HEK293 (cell line): Measurements from ENCODE around the gene ANGPTL8.

Experiments used
- KLF7 ChIP-seq: fragments of 450-650 bp; formaldehyde crosslinking; IDR thresholded peaks from 2 replicates; pipeline ENCODE4 v1.5.1; 2016; ENCODE audit warnings: missing biosample characterization, missing genetic modification characterization, borderline replicate concordance
- ZBTB7A ChIP-seq: fragments of 450-650 bp; formaldehyde crosslinking; IDR thresholded peaks from 2 replicates; pipeline ENCODE4 v1.5.1; 2016; ENCODE audit warnings: low read depth, missing biosample characterization, missing genetic modification characterization
- ZFP3 ChIP-seq: fragments of 450-650 bp; formaldehyde crosslinking; IDR thresholded peaks from 2 replicates; pipeline ENCODE4 v1.5.1; 2016; ENCODE audit warnings: low read depth, missing biosample characterization, missing genetic modification characterization
- ZNF202 ChIP-seq: fragments of 450-650 bp; formaldehyde crosslinking; IDR thresholded peaks from 2 replicates; pipeline ENCODE4 v1.5.1; 2016; ENCODE audit warnings: missing biosample characterization, missing genetic modification characterization, borderline replicate concordance
- ZNF514 ChIP-seq: fragments of 450-650 bp; formaldehyde crosslinking; IDR thresholded peaks from 2 replicates; pipeline ENCODE4 v1.5.1; 2016; ENCODE audit warnings: missing biosample characterization, missing genetic modification characterization
- ZNF658 ChIP-seq: fragments of 450-650 bp; formaldehyde crosslinking; IDR thresholded peaks from 2 replicates; pipeline ENCODE4; 2016; ENCODE audit warnings: missing biosample characterization, missing genetic modification characterization
- ZNF768 ChIP-seq: fragments of 450-650 bp; formaldehyde crosslinking; IDR thresholded peaks from 2 replicates; pipeline ENCODE4 v1.5.1; 2018; ENCODE audit warnings: missing biosample characterization, mild to moderate bottlenecking, missing genetic modification characterization
- ZNF776 ChIP-seq: fragments of 450-650 bp; formaldehyde crosslinking; IDR thresholded peaks from 2 replicates; pipeline ENCODE4 v1.5.0; 2017; ENCODE audit warnings: missing biosample characterization, missing genetic modification characterization, borderline replicate concordance
- TF ChIP-seq, protein P1 (sequence below): fragments of 450-650 bp; formaldehyde crosslinking; IDR thresholded peaks from 2 replicates; pipeline ENCODE4 v1.5.1; 2016; ENCODE audit warnings: missing biosample characterization, missing genetic modification characterization

DNA sequence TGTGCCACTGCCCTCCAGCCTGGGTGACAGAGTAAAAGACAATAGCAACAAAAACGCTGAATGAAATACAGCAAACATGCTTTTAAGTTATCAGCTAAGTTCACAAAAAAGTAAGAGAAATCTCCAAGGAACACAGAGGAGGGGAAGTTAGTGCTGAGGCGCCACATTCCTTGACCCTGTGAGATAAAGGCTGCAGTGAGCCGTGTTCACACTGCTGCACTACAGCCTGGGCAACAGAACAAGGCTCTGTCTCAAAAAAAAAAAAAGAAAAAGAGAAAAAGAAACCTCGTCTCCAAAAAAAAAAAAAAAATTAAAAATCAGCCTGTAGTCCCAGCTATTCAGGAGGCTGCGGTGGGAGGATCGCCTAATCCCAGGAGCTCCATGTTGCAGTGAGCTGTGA, 39.3 kb downstream of the ANGPTL8 start:
- no peak for TF ChIP-seq ZNF776 (tag by site-specific recombination)
- TF ChIP-seq ZNF202 (tag by site-specific recombination), result no peak
- TF ChIP-seq, protein P1, sequence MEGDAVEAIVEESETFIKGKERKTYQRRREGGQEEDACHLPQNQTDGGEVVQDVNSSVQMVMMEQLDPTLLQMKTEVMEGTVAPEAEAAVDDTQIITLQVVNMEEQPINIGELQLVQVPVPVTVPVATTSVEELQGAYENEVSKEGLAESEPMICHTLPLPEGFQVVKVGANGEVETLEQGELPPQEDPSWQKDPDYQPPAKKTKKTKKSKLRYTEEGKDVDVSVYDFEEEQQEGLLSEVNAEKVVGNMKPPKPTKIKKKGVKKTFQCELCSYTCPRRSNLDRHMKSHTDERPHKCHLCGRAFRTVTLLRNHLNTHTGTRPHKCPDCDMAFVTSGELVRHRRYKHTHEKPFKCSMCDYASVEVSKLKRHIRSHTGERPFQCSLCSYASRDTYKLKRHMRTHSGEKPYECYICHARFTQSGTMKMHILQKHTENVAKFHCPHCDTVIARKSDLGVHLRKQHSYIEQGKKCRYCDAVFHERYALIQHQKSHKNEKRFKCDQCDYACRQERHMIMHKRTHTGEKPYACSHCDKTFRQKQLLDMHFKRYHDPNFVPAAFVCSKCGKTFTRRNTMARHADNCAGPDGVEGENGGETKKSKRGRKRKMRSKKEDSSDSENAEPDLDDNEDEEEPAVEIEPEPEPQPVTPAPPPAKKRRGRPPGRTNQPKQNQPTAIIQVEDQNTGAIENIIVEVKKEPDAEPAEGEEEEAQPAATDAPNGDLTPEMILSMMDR (tag by site-specific recombination), result no peak
- no peak for TF ChIP-seq ZNF514
- TF ChIP-seq ZNF768 (tag by site-specific recombination), result no peak
- no peak for TF ChIP-seq ZFP3 (tag by site-specific recombination)
- TF ChIP-seq ZNF658 (tag by site-specific recombination), result no peak
- no peak for TF ChIP-seq KLF7 (tag by site-specific recombination)
- no peak for TF ChIP-seq ZBTB7A (tag by site-specific recombination)
